HepG2 (cell line): ENCODE measurements around the gene SYTL1. TPM values are rescaled to one million over a fixed set of nuclear protein-coding genes. Genes with fewer than 3 reads are reported as not detected.
A peak's percentile ranks its signal among the peaks of the same experiment; 100 is the strongest.

ENCODE experiments used
- ATAC-seq: fragments of 200-7000 bp; cut with Tn5 transposase; 3 replicates; pipeline ENCODE4 v1.9.1; 2020; ENCODE audit warnings: mild to moderate bottlenecking, moderate library complexity
- BruUV-seq: library from RNA; stranded (reverse); fragments of 400-500 nt; replicated peaks from 2 replicates; lab custom pipeline; 2021; lab: Mats Ljungman, UMichigan
- CTCF ChIA-PET: fragments of 300-600 bp; formaldehyde crosslinking; extraction: SDS; loops from one replicate; lab custom pipeline; 2021; ENCODE audit warnings: low total read pairs, inconsistent platforms, low intra/inter-chr PET ratio; lab: Yijun Ruan, JAX
- POLR2A ChIA-PET: fragments of 350-600 bp; sonication (Branson Sonifier 250); formaldehyde crosslinking; loops from one replicate; lab custom pipeline; 2020; ENCODE audit warnings: antibody characterized with exemption, inconsistent platforms; lab: Yijun Ruan, JAX
- DNase-seq: peaks from one replicate; pipeline ENCODE4 v3.0.0-alpha.2; 2015; ENCODE audit warnings: low spot score
- FAIRE-seq: peaks from 3 replicates; lab custom pipeline; 2011; peaks lifted over from hg19 to GRCh38; lab: Jason Lieb, UNC
- H2AFZ ChIP-seq: one replicate; pipeline ENCODE4 v1.6.1; 2011; ENCODE audit warnings: low read length, inconsistent platforms
- H3K27ac ChIP-seq: fragments of 300-600 bp; 3 replicates; pipeline ENCODE4 v1.8.0; 2011; ENCODE audit warnings: mixed run types, mild to moderate bottlenecking, mixed read lengths, low read length, inconsistent platforms; ENCODE audit not compliant: insufficient read depth; ENCODE audit errors: extremely low read length
- H3K27me3 ChIP-seq, 2 experiments: fragments of 200-600 bp in 1 of 2; 2 replicates in 1 of 2; 3 replicates in 1 of 2; pipeline versions ENCODE4 v1.6.0 to v1.8.0; 2011; ENCODE audit warnings: low read length in 2 of 2, mild to moderate bottlenecking in 2 of 2, moderate library complexity in 2 of 2, inconsistent platforms in 1 of 2; ENCODE audit not compliant: insufficient read depth in 2 of 2, control insufficient read depth in 1 of 2
- H3K36me3 ChIP-seq, 2 experiments: fragments of 200-600 bp in 1 of 2; replicated peaks in 1 of 2; 2 replicates in 1 of 2; 3 replicates in 1 of 2; pipeline versions ENCODE4 v1.5.1 to v1.8.0; 2011; ENCODE audit warnings: low read length in 2 of 2, inconsistent platforms in 1 of 2; ENCODE audit not compliant: insufficient read depth in 2 of 2, control insufficient read depth in 1 of 2
- H3K4me1 ChIP-seq: 2 replicates; pipeline ENCODE4 v1.5.1; 2012; ENCODE audit warnings: low read length, inconsistent platforms; ENCODE audit not compliant: insufficient read depth
- H3K4me2 ChIP-seq: 2 replicates; pipeline ENCODE4 v1.6.0; 2011; ENCODE audit warnings: low read depth, low read length, inconsistent platforms
- H3K4me3 ChIP-seq, 3 experiments: fragments of 200-600 bp in 1 of 3; sonication (generic), shearing (Covaris generic) in 1 of 3; replicated peaks in 1 of 3; 2 replicates each; pipeline ENCODE4 v1.5.1; 2011 to 2016; ENCODE audit warnings: low read length in 3 of 3, inconsistent platforms in 2 of 3, low read depth in 2 of 3, mild to moderate bottlenecking in 2 of 3, control low read depth in 1 of 3, mixed read lengths in 1 of 3; ENCODE audit not compliant: insufficient read depth in 1 of 3
- H3K79me2 ChIP-seq: one replicate; pipeline ENCODE4 v1.6.1; 2011; ENCODE audit warnings: low read length, inconsistent platforms; ENCODE audit not compliant: insufficient read depth
- H3K9ac ChIP-seq: 2 replicates; pipeline ENCODE4 v1.6.0; 2011; ENCODE audit warnings: mild to moderate bottlenecking, low read depth, low read length, inconsistent platforms; ENCODE audit not compliant: insufficient read depth
- H3K9me3 ChIP-seq: 2 replicates; pipeline ENCODE4 v1.5.1; 2012; ENCODE audit warnings: mild to moderate bottlenecking, low read length
- H4K20me1 ChIP-seq: 2 replicates; pipeline ENCODE4 v1.6.0; 2011; ENCODE audit warnings: inconsistent platforms, mild to moderate bottlenecking, low read length, moderate library complexity; ENCODE audit not compliant: insufficient read depth
- ATF7-NPFF ChIP-seq: sonication (generic); formaldehyde crosslinking; IDR thresholded peaks from 2 replicates; pipeline ENCODE4 v1.8.1; 2023; ENCODE audit warnings: mild to moderate bottlenecking, low read depth, missing genetic modification reagents, moderate library complexity
- HNRNPL ChIP-seq: fragments of 200-400 bp; formaldehyde crosslinking; IDR thresholded peaks from 2 replicates; pipeline ENCODE4 v1.6.1; 2017; ENCODE audit warnings: mild to moderate bottlenecking, low read depth, low read length
- HNRNPLL ChIP-seq: fragments of 200-400 bp; formaldehyde crosslinking; IDR thresholded peaks from 2 replicates; pipeline ENCODE4 v1.6.1; 2017; ENCODE audit warnings: mild to moderate bottlenecking, low read depth, low read length; ENCODE audit not compliant: poor library complexity, severe bottlenecking
- KDM2A ChIP-seq: sonication (generic); formaldehyde crosslinking; IDR thresholded peaks from 2 replicates; pipeline ENCODE4 v1.4.0; 2020; ENCODE audit warnings: low read depth, missing genetic modification reagents, borderline replicate concordance
- MYC ChIP-seq: sonication (generic); formaldehyde crosslinking; IDR thresholded peaks from 2 replicates; pipeline ENCODE4 v1.9.0; 2021; ENCODE audit warnings: missing genetic modification reagents, borderline replicate concordance
- NRL ChIP-seq: sonication (generic); formaldehyde crosslinking; IDR thresholded peaks from 2 replicates; pipeline ENCODE4 v1.5.0; 2020; ENCODE audit warnings: missing genetic modification reagents, mild to moderate bottlenecking, moderate library complexity, borderline replicate concordance
- POLR2A ChIP-seq, 2 experiments: IDR thresholded peaks; 2 replicates each; pipeline ENCODE4 v1.6.1; 2011; ENCODE audit warnings: low read depth in 2 of 2, low read length in 2 of 2, mild to moderate bottlenecking in 1 of 2, moderate library complexity in 1 of 2; ENCODE audit not compliant: insufficient read depth in 1 of 2
- RAD21 ChIP-seq: fragments of 450-650 bp; formaldehyde crosslinking; IDR thresholded peaks from 2 replicates; pipeline ENCODE4 v1.5.0; 2020; ENCODE audit warnings: mild to moderate bottlenecking
- RBFOX2 ChIP-seq: fragments of 200-400 bp; formaldehyde crosslinking; IDR thresholded peaks from 2 replicates; pipeline ENCODE4 v1.6.1; 2017; ENCODE audit warnings: low read depth, mild to moderate bottlenecking, low read length
- SAP130 ChIP-seq: IDR thresholded peaks from 2 replicates; pipeline ENCODE4 v1.6.1; 2016; ENCODE audit warnings: low read depth
- SP5 ChIP-seq: IDR thresholded peaks from 2 replicates; pipeline ENCODE4 v1.6.1; 2016; ENCODE audit warnings: low read depth, borderline replicate concordance
- TOPORS ChIP-seq: sonication (generic); formaldehyde crosslinking; IDR thresholded peaks from 2 replicates; pipeline ENCODE4 v1.8.0; 2023; ENCODE audit warnings: mild to moderate bottlenecking, missing genetic modification reagents
- ZNF552 ChIP-seq: sonication (generic); formaldehyde crosslinking; IDR thresholded peaks from 2 replicates; pipeline ENCODE4 v1.9.0; 2022; ENCODE audit warnings: missing genetic modification reagents, mild to moderate bottlenecking, borderline replicate concordance
- ZNF644 ChIP-seq: IDR thresholded peaks from 2 replicates; pipeline ENCODE4 v1.6.1; 2016; ENCODE audit warnings: low read depth
- ZSCAN30 ChIP-seq: sonication (generic); formaldehyde crosslinking; IDR thresholded peaks from 2 replicates; pipeline ENCODE4 v1.5.0; 2020; ENCODE audit warnings: mild to moderate bottlenecking, missing genetic modification reagents
- WGBS: methylation state at CpG from one replicate; pipeline ENCODE4 v1.1.6; 2017; ENCODE audit warnings: low lambda C conversion rate; 5-methylcytosine and 5-hydroxymethylcytosine counted together
- in situ Hi-C: cut with HindIII; loops from 2 replicates; pipeline ENCODE4 v1.10.0; 2017; ENCODE audit warnings: low pct_unique_long_range_greater_than_20kb; ENCODE audit not compliant: extremely low pct_ligation_motif_present
- intact Hi-C: fragments of 100-400 bp; cut with micrococcal nuclease; formaldehyde crosslinking; loops from one replicate; pipeline ENCODE4 v1.10.0; 2022; ENCODE audit not compliant: unreplicated experiment
- polyA plus RNA-seq, 8 experiments: library from polyadenylated mRNA; depleted of rRNA in 3 of 8; stranded (reverse) in 7 of 8; unstranded in 1 of 8; fragments of >200 nt; fragmentation: Illumina TruSeq in 4 of 8; extraction: Trizol in 4 of 8; gene quantifications; 2 replicates each; pipeline versions ENCODE4 v1.2.1 to v1.2.3, GENCODE V29; 2011 to 2016; ENCODE audit warnings: low read depth in 4 of 8, missing spikeins in 1 of 8, mixed read lengths in 1 of 8; ENCODE audit not compliant: insufficient read depth in 1 of 8
- total RNA-seq, 5 experiments: library from RNA; depleted of rRNA; stranded (reverse); fragments of >200 nt; fragmentation: Illumina TruSeq; extraction: Trizol; gene quantifications; 2 replicates each; pipeline ENCODE4 v1.2.3, GENCODE V29; 2016; ENCODE audit warnings: low read depth in 1 of 5
- TF ChIP-seq, protein P1 (sequence below), 2 experiments: sonication (generic) in 1 of 2; formaldehyde crosslinking in 1 of 2; IDR thresholded peaks; 2 replicates each; pipeline versions ENCODE4 v1.4.0 to v1.6.1; 2018 to 2020; ENCODE audit warnings: missing genetic modification reagents in 2 of 2, borderline replicate concordance in 1 of 2, low read depth in 1 of 2, mild to moderate bottlenecking in 1 of 2, missing biosample characterization in 1 of 2
- TF ChIP-seq, protein P2 (sequence below): sonication (generic); formaldehyde crosslinking; IDR thresholded peaks from 2 replicates; pipeline ENCODE4 v1.4.0; 2020; ENCODE audit warnings: missing genetic modification reagents, borderline replicate concordance

SYTL1 gene
- total and polyA plus RNA-seq, 2 of the 13 experiments (the other 11 are each of a cell fraction or from before 2014, with no cell fraction given) = 11.1 to 17.8 TPM

DNA sequence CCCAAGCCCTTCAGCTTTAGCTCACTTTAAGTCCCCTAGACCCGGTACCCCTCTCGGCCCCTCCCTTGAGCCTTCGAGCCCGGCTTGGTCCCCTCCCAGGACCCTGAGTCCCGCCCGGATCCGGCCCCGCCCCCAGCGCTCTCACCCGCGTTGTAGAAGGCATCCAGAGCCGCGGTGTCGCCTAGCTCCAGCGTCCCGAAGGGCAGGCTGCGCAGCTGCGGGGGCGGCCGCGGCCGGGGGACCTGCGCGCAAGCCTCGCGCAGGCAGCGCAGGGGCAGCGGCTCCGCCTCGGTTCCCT lies 24.2 kb downstream of the SYTL1 start (continued):
- TF ChIP-seq, protein P1, sequence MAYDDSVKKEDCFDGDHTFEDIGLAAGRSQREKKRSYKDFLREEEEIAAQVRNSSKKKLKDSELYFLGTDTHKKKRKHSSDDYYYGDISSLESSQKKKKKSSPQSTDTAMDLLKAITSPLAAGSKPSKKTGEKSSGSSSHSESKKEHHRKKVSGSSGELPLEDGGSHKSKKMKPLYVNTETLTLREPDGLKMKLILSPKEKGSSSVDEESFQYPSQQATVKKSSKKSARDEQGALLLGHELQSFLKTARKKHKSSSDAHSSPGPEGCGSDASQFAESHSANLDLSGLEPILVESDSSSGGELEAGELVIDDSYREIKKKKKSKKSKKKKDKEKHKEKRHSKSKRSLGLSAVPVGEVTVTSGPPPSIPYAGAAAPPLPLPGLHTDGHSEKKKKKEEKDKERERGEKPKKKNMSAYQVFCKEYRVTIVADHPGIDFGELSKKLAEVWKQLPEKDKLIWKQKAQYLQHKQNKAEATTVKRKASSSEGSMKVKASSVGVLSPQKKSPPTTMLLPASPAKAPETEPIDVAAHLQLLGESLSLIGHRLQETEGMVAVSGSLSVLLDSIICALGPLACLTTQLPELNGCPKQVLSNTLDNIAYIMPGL (CRISPR knock-in tag; IDR thresholded peaks at IDR 0.05; ENCODE audit: borderline replicate concordance in 1 of 2, low read depth in 1 of 2) = peak in 1 of 2 experiments; percentile 18; a peak in 1 of 4 replicates
- peak; percentile 97 for TF ChIP-seq HNRNPLL
- TF ChIP-seq SAP130 = peak; percentile 5; the same call in 1 of the 2 replicates
- TF ChIP-seq RBFOX2 = peak; percentile 17; the same call in 1 of the 2 replicates
- TF ChIP-seq SP5 (CRISPR knock-in tag) = peak; percentile 29; the same call in 1 of the 2 replicates
- TF ChIP-seq TOPORS = no peak
- TF ChIP-seq, all 625 proteins: peak for 16

DNA sequence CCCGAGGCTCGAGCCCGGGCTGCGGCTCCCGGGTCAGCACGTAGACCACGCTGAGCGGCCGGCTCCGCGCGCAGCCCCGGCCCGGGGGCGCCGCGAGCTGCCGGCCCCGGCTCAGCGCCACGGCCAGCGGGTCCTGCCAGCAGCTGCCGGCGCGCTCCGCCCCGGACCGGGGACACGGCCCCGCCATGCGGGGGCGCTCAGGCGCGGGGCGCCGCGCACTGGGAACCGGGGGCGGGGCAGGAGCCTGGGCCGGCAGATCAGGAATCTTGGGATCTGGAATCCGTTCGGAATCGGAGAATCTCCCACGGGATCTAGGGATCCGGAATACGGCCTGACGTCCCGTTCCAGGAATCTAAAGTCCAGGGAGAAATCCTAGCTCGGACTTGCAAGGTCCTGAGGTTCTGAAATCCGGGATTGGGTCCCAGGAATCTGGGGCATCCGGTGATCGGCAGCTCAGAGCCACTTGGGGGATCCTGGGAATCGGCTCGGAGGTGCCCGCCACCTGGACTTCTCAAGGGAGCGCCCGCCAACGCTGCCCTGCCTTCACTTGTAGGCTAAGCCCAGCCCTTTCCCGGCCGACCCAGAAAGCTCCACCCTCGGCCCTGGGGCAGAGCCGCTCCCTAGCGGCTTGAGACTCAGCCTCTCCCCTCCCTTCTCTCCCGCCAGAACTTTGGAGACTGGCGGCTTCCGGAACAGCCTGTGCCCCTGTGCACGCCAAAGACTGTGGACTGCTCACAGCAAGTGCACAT lies 24.8 kb downstream of the SYTL1 start, which contains the start of gene MAP3K6:
TSS of gene MAP3K6 (minus strand) at position 551 of the 749 bp plus-strand sequence. CDS start at position 187, 364 bp downstream.
- no peak for DNase-seq
- TF ChIP-seq ZNF644 (CRISPR knock-in tag) (no peak), ZNF552 (CRISPR knock-in tag) (0 out of 2 replicates have a peak, but pooled peaks have one; percentile 76), KDM2A (CRISPR knock-in tag) (no peak; the same call in 1 of the 2 replicates), MYC (CRISPR knock-in tag) (0 out of 2 replicates have a peak, but pooled peaks have one; percentile 31), NRL (CRISPR knock-in tag) (0 out of 2 replicates have a peak, but pooled peaks have one; percentile 57), RAD21 (peak; percentile 49; the same call in 1 of the 2 replicates), ZSCAN30 (CRISPR knock-in tag) (no peak), POLR2A (IDR thresholded peaks at IDR 0.05; ENCODE audit: insufficient read depth in 1 of 2, low read depth in 2 of 2, low read length in 2 of 2) (peak in 1 of 2 experiments; percentile 42; a peak in 1 of 4 replicates), HNRNPL (0 out of 2 replicates have a peak, but pooled peaks have one; percentile 37), ATF7-NPFF (0 out of 2 replicates have a peak, but pooled peaks have one; percentile 21)
- TF ChIP-seq, protein P2, sequence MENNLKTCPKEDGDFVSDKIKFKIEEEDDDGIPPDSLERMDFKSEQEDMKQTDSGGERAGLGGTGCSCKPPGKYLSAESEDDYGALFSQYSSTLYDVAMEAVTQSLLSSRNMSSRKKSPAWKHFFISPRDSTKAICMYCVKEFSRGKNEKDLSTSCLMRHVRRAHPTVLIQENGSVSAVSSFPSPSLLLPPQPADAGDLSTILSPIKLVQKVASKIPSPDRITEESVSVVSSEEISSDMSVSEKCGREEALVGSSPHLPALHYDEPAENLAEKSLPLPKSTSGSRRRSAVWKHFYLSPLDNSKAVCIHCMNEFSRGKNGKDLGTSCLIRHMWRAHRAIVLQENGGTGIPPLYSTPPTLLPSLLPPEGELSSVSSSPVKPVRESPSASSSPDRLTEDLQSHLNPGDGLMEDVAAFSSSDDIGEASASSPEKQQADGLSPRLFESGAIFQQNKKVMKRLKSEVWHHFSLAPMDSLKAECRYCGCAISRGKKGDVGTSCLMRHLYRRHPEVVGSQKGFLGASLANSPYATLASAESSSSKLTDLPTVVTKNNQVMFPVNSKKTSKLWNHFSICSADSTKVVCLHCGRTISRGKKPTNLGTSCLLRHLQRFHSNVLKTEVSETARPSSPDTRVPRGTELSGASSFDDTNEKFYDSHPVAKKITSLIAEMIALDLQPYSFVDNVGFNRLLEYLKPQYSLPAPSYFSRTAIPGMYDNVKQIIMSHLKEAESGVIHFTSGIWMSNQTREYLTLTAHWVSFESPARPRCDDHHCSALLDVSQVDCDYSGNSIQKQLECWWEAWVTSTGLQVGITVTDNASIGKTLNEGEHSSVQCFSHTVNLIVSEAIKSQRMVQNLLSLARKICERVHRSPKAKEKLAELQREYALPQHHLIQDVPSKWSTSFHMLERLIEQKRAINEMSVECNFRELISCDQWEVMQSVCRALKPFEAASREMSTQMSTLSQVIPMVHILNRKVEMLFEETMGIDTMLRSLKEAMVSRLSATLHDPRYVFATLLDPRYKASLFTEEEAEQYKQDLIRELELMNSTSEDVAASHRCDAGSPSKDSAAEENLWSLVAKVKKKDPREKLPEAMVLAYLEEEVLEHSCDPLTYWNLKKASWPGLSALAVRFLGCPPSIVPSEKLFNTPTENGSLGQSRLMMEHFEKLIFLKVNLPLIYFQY (CRISPR knock-in tag) = peak; percentile 53; the same call in 1 of the 2 replicates

More for the DNA sequence above, 24.8 kb downstream of the SYTL1 start, which contains the start of gene MAP3K6:
- H3K4me3 ChIP-seq = peak within 1 kb of the TSS; percentile 64 to 84 (median 84)
- intact Hi-C loops = no loop called here
- no peaks in the 10 kb centered on the region for H3K36me3 ChIP-seq
- H3K4me1 ChIP-seq = peaks cover 27% of the 10 kb centered on the region
- peaks cover 3 to 16% of the 10 kb centered on the region in 2 experiments; a peak in 3 of 5 replicates for H3K27me3 ChIP-seq
- in situ Hi-C loops = no loop called here
- ATAC-seq (peak; percentile 72), FAIRE-seq (peak; percentile 26)
- H3K79me2 ChIP-seq = no peaks in the 10 kb centered on the region
- H3K27ac ChIP-seq = peak within 1 kb of the TSS; percentile 33
- ChIA-PET POLR2A (interaction anchor here (0.8 to 3.2 kb wide), 9 partner anchors 15 to 407 kb away, joined by 3 to 20 read pairs (median 6); partner anchors contain the start of genes FAM76A, IFI6, SLC9A1 and STX12), CTCF (interaction anchor here (1.1 kb wide), 1 partner anchor 21 kb away, joined by 3 read pairs; no protein-coding TSS in a partner anchor)
- BruUV-seq = no TSS peak
- WGBS = 0% methylated on average over 2 of the region's 67 CpGs
- H2AFZ ChIP-seq = peak within 1 kb of the TSS; percentile 91
- H3K9me3 ChIP-seq = no peaks in the 10 kb centered on the region
- H4K20me1 ChIP-seq = no peaks in the 10 kb centered on the region
- peak within 1 kb of the TSS; percentile 84 for H3K4me2 ChIP-seq
- H3K9ac ChIP-seq = peak within 1 kb of the TSS; percentile 66
